Spinal cord (tissue), 10 donors: ENCODE data around the gene PLB1. TPM values are rescaled to one million over a fixed set of nuclear protein-coding genes. Genes with fewer than 3 reads are reported as not detected.
A peak's percentile ranks its signal among the peaks of the same experiment; 100 is the strongest.
"Not testable (repeated sequence)": the region's sequence is repeated elsewhere in the genome, so short reads cannot be mapped to it uniquely, and the experiment has no call there.

Experiments
- DNase-seq, 6 donors: peaks; one replicate each; pipeline versions ENCODE4 v3.0.0 to v3.0.0-alpha.2; 2013 to 2015; ENCODE audit warnings: low spot score in 6 of 6, low read depth in 4 of 6
- H3K27ac ChIP-seq: one replicate; pipeline ENCODE4 v1.5.1; 2013; ENCODE audit warnings: low read depth, low read length, control low read depth
- H3K27me3 ChIP-seq: one replicate; pipeline ENCODE4 v1.6.1; 2013; ENCODE audit warnings: low read length; ENCODE audit not compliant: control insufficient read depth, insufficient read depth
- H3K36me3 ChIP-seq: one replicate; pipeline ENCODE4 v1.6.1; 2013; ENCODE audit warnings: low read length; ENCODE audit not compliant: control insufficient read depth, insufficient read depth
- H3K4me1 ChIP-seq: one replicate; pipeline ENCODE4 v1.6.1; 2013; ENCODE audit warnings: low read length; ENCODE audit not compliant: control insufficient read depth, insufficient read depth
- H3K4me3 ChIP-seq: one replicate; pipeline ENCODE4 v1.5.1; 2013; ENCODE audit warnings: low read depth, low read length, control low read depth
- H3K9me3 ChIP-seq: one replicate; pipeline ENCODE4 v1.6.1; 2013; ENCODE audit warnings: low read length; ENCODE audit not compliant: control insufficient read depth, insufficient read depth
- WGBS: methylation state at CpG from one replicate; pipeline ENCODE4 v1.1.5; 2013; ENCODE audit warnings: missing lambda C conversion rate; ENCODE audit not compliant: insufficient coverage; 5-methylcytosine and 5-hydroxymethylcytosine counted together
- polyA plus RNA-seq, 2 donors: library from polyadenylated mRNA; unstranded; fragments of 120-200 nt; gene quantifications; one replicate each; pipeline ENCODE4 v1.2.1, GENCODE V29; 2013; ENCODE audit not compliant: insufficient read length in 2 of 2
- total RNA-seq, 2 donors: library from RNA; depleted of rRNA in 1 of 2; stranded (reverse); fragments of 120-200 nt in 1 of 2; fragments of >200 nt in 1 of 2; gene quantifications; one replicate each; pipeline versions ENCODE4 v1.2.3 to v1.2.4, GENCODE V29; 2013 to 2014
- donor health status: healthy.

Gene PLB1
- total and polyA plus RNA-seq, 4 donors, result 5.5 to 11.2 (median 10.6) TPM

DNA sequence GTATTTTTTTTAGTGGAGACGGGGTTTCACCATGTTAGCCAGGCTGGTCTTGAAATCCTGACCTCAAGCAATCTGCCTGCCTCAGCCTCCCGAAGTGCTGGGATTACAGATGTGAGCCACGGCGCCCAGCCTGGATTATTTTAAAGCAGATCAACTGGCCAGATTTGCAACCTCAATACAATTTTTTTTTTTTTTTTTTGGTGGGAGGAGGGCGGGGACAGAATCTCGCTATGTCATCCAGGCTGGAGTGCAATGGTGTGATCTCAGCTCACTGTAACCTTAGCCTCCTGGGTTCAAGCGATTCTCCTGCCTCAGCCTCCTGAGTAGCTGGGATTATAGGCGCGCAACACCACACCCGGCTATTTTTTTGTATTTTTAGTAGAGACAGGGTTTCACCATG is 54.5 kb downstream of the PLB1 start:
- H3K36me3 ChIP-seq, H3K9me3 ChIP-seq, H3K27ac ChIP-seq, H3K4me1 ChIP-seq, DNase-seq, H3K27me3 ChIP-seq, H3K4me3 ChIP-seq: not testable (repeated sequence)
- 83% methylated on average over 7 of the region's 10 CpGs for WGBS

DNA sequence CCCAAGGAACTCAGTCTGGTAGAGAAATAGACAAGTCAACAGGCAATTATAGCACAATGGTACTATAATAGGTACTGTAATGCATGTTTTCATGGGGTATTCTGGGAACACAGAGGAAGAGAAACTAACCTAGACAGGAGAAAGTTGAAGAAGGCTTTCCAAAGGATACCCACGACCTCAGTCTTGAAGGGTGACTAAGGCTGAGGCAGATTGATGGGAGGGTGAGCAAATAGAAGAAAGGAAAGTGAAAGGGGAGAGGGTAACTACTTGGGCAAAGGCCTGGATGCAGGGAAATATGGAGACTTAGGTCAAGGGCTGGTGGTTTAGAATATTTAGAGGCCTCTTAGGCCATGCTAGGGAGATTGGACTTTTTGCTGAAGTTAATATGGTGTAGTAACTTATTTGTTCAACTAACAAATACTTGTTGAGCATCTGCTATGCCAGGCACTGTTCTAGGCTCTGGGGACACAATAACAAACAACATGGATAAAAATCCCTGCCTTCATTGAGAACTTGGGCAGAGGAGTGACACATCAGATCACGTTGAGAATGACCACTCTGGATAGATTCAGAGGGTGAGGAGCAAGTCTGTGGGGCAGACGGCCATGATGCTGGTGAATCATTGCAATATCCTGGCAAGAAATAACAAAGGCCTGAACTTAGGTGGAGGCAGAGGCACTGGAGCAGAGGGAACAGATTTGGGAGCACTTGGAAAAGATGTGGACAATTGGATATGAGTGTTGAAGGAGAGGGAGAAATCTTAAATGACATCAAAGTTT is 56.4 kb downstream of the PLB1 start:
- no peak for DNase-seq
- H3K9me3 ChIP-seq, result no peaks in the 10 kb centered on the region
- WGBS, result 69% methylated on average over 3 of the region's 3 CpGs

DNA sequence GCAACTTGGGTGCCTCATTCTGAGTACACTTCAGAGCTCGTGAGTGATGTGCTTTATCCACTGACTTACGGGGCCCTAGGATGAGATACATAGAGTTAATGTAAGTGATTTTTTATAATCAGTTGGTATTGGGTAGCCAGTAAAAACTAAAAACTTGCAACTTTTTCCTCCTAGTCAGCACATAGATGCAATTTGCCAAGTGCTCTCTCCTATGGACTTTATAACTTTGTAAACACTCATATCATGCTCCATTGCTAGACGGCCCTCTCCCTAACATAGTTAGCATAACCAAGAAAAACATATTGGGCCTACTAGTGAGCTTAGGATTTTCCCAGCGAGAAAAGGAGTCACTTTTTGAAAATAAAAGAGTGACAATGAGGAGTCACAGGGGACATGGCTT is 60.4 kb downstream of the PLB1 start:
- H3K27me3 ChIP-seq, result no peaks in the 10 kb centered on the region
- no peaks in the 10 kb centered on the region for H3K36me3 ChIP-seq
- WGBS, result 92% methylated on average over 2 of the region's 4 CpGs
- no peak overlapping the region for H3K27ac ChIP-seq
- no peaks in the 10 kb centered on the region for H3K4me1 ChIP-seq
- DNase-seq, result no peak
- no peak overlapping the region for H3K4me3 ChIP-seq
- no peaks in the 10 kb centered on the region for H3K9me3 ChIP-seq

More for the DNA sequence above, 56.4 kb downstream of the PLB1 start:
- Histone ChIP-seq H3K4me3 (no peak overlapping the region), H3K36me3 (no peaks in the 10 kb centered on the region), H3K4me1 (no peaks in the 10 kb centered on the region), H3K27me3 (no peaks in the 10 kb centered on the region), H3K27ac (no peak overlapping the region)

DNA sequence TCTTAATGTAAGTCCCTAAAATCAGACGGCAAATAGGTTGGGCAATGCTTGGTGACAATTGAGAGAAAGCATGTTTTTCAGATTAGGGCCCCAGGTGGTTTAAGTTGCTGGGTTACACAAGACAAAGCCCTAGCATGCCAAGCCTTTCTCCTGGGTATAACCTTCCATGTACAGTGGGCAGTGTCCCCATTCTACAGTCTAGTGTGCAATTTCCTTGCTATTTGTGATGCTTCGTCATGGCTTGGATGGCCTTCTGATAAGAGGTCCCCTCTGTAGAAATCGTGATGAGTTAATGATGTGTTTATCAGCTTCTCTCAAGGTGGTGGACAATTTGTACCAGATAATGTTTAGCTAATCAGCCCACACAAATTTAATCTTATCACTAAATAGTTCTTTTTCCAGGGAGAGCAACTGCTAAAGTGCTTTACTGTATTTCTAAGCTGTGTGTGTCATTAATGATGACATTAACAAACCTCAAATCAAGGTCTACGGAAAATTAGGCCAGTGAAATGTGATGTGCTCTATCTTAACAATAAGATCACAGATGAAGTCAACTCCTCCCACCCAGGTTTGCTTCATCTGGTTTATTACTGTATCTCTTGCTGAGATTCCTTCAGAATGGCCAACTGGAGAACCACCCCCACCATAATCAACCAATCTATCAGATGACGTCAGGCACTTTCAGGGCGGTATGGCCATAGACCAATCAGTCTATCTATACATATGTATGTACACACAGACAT is 61.7 kb downstream of the PLB1 start:
- no peaks in the 10 kb centered on the region for H3K9me3 ChIP-seq
- no peaks in the 10 kb centered on the region for H3K36me3 ChIP-seq
- no peaks in the 10 kb centered on the region for H3K27me3 ChIP-seq
- H3K27ac ChIP-seq, result no peak overlapping the region
- no peak overlapping the region for H3K4me3 ChIP-seq
- no peaks in the 10 kb centered on the region for H3K4me1 ChIP-seq
- peak in 1 of 6 donors; percentile 54 for DNase-seq
- WGBS, result 68% methylated on average over 2 of the region's 6 CpGs

DNA sequence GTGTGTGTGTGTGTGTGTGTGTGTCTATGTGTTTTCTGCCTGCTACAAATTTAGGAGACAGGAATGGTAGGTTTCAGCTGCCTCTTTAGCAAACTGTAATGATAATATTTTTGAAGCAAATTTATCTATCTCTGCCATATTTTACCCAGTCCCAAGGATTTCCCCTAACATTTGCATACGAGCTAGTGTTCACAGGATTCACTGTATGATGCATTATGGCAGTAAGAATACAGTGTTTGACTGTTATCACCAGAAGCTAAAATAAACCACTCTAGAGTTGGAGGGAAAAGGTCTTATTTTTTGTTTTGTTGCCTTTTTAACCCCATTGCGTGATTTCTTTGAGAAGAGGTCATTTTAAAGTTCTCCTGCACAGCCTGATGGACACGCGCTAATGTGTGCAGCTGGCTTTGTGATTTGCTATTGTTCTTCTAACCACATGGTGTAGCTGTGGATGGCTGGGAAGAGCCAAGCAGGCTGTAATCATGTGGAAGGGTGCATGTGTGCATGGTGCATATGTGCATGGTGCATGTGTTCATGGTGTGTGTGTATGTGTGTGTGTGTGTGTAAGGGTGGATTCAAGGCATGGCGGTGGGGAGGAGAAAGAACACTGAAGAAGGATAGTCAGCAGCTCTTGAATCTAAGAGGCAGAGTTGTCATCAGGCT is 62.4 kb downstream of the PLB1 start:
- 49% methylated on average over 4 of the region's 5 CpGs for WGBS
- H3K27me3 ChIP-seq, result no peaks in the 10 kb centered on the region

DNA sequence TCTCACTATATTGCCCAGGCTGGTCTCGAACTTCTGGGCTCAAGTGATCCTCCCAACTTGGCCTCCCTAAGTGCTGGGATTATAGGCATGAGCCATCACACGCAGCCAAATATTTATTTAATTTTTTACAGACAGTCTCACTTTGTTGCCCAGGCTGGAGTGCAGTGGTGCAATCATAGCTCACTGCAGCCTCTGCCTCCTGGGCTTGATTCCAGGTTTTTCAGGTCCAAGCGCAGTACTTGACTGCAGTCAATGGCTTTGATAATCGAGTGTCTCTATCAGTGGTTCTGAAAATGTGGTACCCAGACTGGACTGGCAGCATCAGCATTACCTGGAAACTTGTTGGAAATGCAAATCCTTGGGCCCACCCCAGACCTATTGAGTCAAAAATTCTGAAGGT is 63.1 kb downstream of the PLB1 start:
- Histone ChIP-seq H3K4me3 (no peak overlapping the region), H3K9me3 (no peaks in the 10 kb centered on the region), H3K4me1 (no peaks in the 10 kb centered on the region), H3K27me3 (no peaks in the 10 kb centered on the region), H3K36me3 (no peaks in the 10 kb centered on the region), H3K27ac (no peak overlapping the region)
- peak in 1 of 6 donors; percentile 2 for DNase-seq
- 79% methylated on average over 4 of the region's 4 CpGs for WGBS

More for the DNA sequence above, 62.4 kb downstream of the PLB1 start:
- no peaks in the 10 kb centered on the region for H3K4me1 ChIP-seq
- no peak overlapping the region for H3K27ac ChIP-seq
- H3K4me3 ChIP-seq, result no peak overlapping the region
- no peaks in the 10 kb centered on the region for H3K9me3 ChIP-seq
- DNase-seq, result peak in 2 of 6 donors; percentile 17 to 72
- H3K36me3 ChIP-seq, result no peaks in the 10 kb centered on the region

DNA sequence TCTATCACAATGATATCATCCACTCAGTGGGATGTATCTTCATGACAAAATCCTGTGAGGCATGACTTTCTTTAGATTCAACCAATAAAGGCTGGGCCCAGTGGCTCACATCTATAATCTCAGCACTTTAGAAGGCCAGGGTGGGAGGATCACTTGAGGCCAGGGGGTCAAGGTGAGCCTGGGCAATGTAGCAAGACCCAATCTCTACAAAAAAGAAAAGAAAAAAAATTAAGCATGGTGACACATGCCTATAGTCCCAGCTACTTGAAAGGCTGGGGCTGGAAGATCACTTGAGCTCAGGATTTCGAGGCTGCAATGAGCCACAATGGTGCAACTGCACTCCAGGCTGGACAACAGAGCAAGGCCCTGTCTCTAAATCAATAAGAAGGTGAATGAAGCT is 68.0 kb downstream of the PLB1 start:
- H3K36me3 ChIP-seq, result no peaks in the 10 kb centered on the region
- H3K9me3 ChIP-seq, result no peaks in the 10 kb centered on the region
- 89% methylated on average over 1 of the region's 1 CpG for WGBS
- H3K27ac ChIP-seq, result no peak overlapping the region
- no peak for DNase-seq
- peaks cover 12% of the 10 kb centered on the region for H3K4me1 ChIP-seq
- H3K4me3 ChIP-seq, result no peak overlapping the region
- H3K27me3 ChIP-seq, result no peaks in the 10 kb centered on the region

DNA sequence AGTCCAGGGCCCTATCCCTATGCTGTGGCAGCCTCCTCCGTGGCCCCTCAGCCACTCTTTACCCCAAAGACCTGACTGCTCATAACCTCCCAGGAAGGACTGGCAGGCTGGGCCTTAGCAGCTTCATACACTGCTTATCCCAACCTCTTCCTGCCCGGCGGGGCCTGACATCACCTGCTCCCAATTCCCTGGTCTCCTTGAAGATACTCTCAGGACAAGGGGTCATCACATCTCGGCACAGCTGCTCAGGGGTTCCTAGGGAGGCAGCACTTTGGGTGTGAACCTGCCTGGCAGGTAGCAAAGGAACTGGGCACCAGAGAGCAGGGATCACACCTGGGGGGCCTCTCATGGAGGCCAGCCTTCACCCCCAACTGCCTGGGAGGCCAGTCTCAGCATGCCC is 68.5 kb downstream of the PLB1 start:
- H3K36me3 ChIP-seq, result no peaks in the 10 kb centered on the region
- 96% methylated on average over 4 of the region's 4 CpGs for WGBS
- H3K4me1 ChIP-seq, result peaks cover 12% of the 10 kb centered on the region
- DNase-seq, result no peak
- H3K9me3 ChIP-seq, result no peaks in the 10 kb centered on the region
- H3K4me3 ChIP-seq, result no peak overlapping the region
- no peaks in the 10 kb centered on the region for H3K27me3 ChIP-seq
- H3K27ac ChIP-seq, result no peak overlapping the region

DNA sequence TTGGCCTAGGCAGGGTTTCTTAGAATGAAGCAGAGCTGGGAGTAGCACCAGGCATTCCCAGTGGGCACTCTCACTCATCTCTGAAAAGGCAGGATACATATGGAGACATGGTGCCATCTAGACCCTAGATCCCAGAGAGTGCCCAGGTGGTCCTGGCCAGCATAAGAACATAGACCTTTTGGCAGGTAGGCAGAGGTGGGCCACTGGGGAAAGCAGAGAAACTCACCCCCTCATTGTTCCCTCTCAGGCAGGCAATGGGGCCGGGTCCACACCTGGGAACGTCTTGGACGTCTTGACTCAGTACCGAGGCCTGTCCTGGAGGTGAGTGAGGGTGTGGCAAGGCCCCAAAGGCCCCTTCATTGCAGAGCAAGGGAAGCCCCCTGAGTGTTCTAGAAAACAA is 69.2 kb downstream of the PLB1 start:
- Histone ChIP-seq H3K4me1 (peaks cover 12% of the 10 kb centered on the region), H3K27me3 (no peaks in the 10 kb centered on the region), H3K36me3 (no peaks in the 10 kb centered on the region), H3K4me3 (no peak overlapping the region), H3K27ac (no peak overlapping the region), H3K9me3 (no peaks in the 10 kb centered on the region)
- 100% methylated on average over 2 of the region's 4 CpGs for WGBS
- DNase-seq, result no peak
